Measurements from ENCODE around the gene GPR61.

DNA sequence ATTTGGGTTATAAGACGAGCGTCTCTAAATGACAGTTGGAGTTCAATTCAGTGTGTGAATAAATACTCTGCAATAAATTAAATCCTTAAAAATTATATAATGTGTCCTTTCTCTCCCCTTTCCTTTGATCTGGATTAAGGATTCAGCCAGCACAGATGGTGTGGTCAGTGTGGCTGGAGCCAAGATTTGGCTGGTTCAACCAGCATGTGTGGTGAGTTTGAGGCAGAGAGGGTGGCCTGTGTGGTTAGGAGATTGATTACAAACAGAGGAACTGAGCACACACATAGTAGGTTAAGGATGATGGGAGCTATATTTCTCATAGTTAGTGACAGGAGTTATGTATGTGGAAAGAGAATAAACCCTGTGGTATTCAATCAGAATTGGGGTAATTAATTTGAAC lies 16.0 kb upstream of the GPR61 start:
- no peak for TF ChIP-seq POLR2A (IDR thresholded peaks at IDR 0.05)
- TF ChIP-seq CTCF (IDR thresholded peaks at IDR 0.05): no peak

All from right lobe of liver (tissue), 4 donors.